HepG2 (cell line): ENCODE results near the gene RAD21L1. TPM values are rescaled to one million over a fixed set of nuclear protein-coding genes. Genes with fewer than 3 reads are reported as not detected.

Experiments
- ATAC-seq: fragments of 200-7000 bp; cut with Tn5 transposase; 3 replicates; pipeline ENCODE4 v1.9.1; 2020; ENCODE audit warnings: mild to moderate bottlenecking, moderate library complexity
- BruUV-seq: library from RNA; stranded (reverse); fragments of 400-500 nt; replicated peaks from 2 replicates; lab custom pipeline; 2021; lab: Mats Ljungman, UMichigan
- CTCF ChIA-PET: fragments of 300-600 bp; formaldehyde crosslinking; extraction: SDS; loops from one replicate; lab custom pipeline; 2021; ENCODE audit warnings: low total read pairs, inconsistent platforms, low intra/inter-chr PET ratio; lab: Yijun Ruan, JAX
- POLR2A ChIA-PET: fragments of 350-600 bp; sonication (Branson Sonifier 250); formaldehyde crosslinking; loops from one replicate; lab custom pipeline; 2020; ENCODE audit warnings: antibody characterized with exemption, inconsistent platforms; lab: Yijun Ruan, JAX
- DNase-seq: peaks from one replicate; pipeline ENCODE4 v3.0.0-alpha.2; 2015; ENCODE audit warnings: low spot score
- FAIRE-seq: peaks from 3 replicates; lab custom pipeline; 2011; peaks lifted over from hg19 to GRCh38; lab: Jason Lieb, UNC
- H2AFZ ChIP-seq: one replicate; pipeline ENCODE4 v1.6.1; 2011; ENCODE audit warnings: low read length, inconsistent platforms
- H3K27ac ChIP-seq: fragments of 300-600 bp; 3 replicates; pipeline ENCODE4 v1.8.0; 2011; ENCODE audit warnings: mixed run types, mild to moderate bottlenecking, mixed read lengths, low read length, inconsistent platforms; ENCODE audit not compliant: insufficient read depth; ENCODE audit errors: extremely low read length
- H3K27me3 ChIP-seq, 2 experiments: fragments of 200-600 bp in 1 of 2; 2 replicates in 1 of 2; 3 replicates in 1 of 2; pipeline versions ENCODE4 v1.6.0 to v1.8.0; 2011; ENCODE audit warnings: low read length in 2 of 2, mild to moderate bottlenecking in 2 of 2, moderate library complexity in 2 of 2, inconsistent platforms in 1 of 2; ENCODE audit not compliant: insufficient read depth in 2 of 2, control insufficient read depth in 1 of 2
- H3K36me3 ChIP-seq, 2 experiments: fragments of 200-600 bp in 1 of 2; replicated peaks in 1 of 2; 2 replicates in 1 of 2; 3 replicates in 1 of 2; pipeline versions ENCODE4 v1.5.1 to v1.8.0; 2011; ENCODE audit warnings: low read length in 2 of 2, inconsistent platforms in 1 of 2; ENCODE audit not compliant: insufficient read depth in 2 of 2, control insufficient read depth in 1 of 2
- H3K4me1 ChIP-seq: 2 replicates; pipeline ENCODE4 v1.5.1; 2012; ENCODE audit warnings: low read length, inconsistent platforms; ENCODE audit not compliant: insufficient read depth
- H3K4me2 ChIP-seq: 2 replicates; pipeline ENCODE4 v1.6.0; 2011; ENCODE audit warnings: low read depth, low read length, inconsistent platforms
- H3K4me3 ChIP-seq, 3 experiments: fragments of 200-600 bp in 1 of 3; sonication (generic), shearing (Covaris generic) in 1 of 3; replicated peaks in 1 of 3; 2 replicates each; pipeline ENCODE4 v1.5.1; 2011 to 2016; ENCODE audit warnings: low read length in 3 of 3, inconsistent platforms in 2 of 3, low read depth in 2 of 3, mild to moderate bottlenecking in 2 of 3, control low read depth in 1 of 3, mixed read lengths in 1 of 3; ENCODE audit not compliant: insufficient read depth in 1 of 3
- H3K79me2 ChIP-seq: one replicate; pipeline ENCODE4 v1.6.1; 2011; ENCODE audit warnings: low read length, inconsistent platforms; ENCODE audit not compliant: insufficient read depth
- H3K9ac ChIP-seq: 2 replicates; pipeline ENCODE4 v1.6.0; 2011; ENCODE audit warnings: mild to moderate bottlenecking, low read depth, low read length, inconsistent platforms; ENCODE audit not compliant: insufficient read depth
- H3K9me3 ChIP-seq: 2 replicates; pipeline ENCODE4 v1.5.1; 2012; ENCODE audit warnings: mild to moderate bottlenecking, low read length
- H4K20me1 ChIP-seq: 2 replicates; pipeline ENCODE4 v1.6.0; 2011; ENCODE audit warnings: inconsistent platforms, mild to moderate bottlenecking, low read length, moderate library complexity; ENCODE audit not compliant: insufficient read depth
- CHCHD3 ChIP-seq: sonication (generic); formaldehyde crosslinking; IDR thresholded peaks from 2 replicates; pipeline ENCODE4 v1.8.0; 2022; ENCODE audit warnings: mild to moderate bottlenecking, missing genetic modification reagents, moderate library complexity
- HMGA1 ChIP-seq: sonication (generic); formaldehyde crosslinking; conservative IDR thresholded peaks from 2 replicates; pipeline ENCODE4 v1.4.0; 2020; ENCODE audit warnings: missing genetic modification reagents
- KIAA2018 ChIP-seq: sonication (generic); formaldehyde crosslinking; IDR thresholded peaks from 2 replicates; pipeline ENCODE4 v1.5.0; 2020; ENCODE audit warnings: mild to moderate bottlenecking, missing genetic modification reagents, borderline replicate concordance
- MAFF ChIP-seq: IDR thresholded peaks from 2 replicates; pipeline ENCODE4 v1.6.1; 2011; ENCODE audit warnings: low read depth, low read length, improper control_type of control experiment
- MAFK ChIP-seq, 2 experiments: IDR thresholded peaks in 1 of 2; conservative IDR thresholded peaks in 1 of 2; 2 replicates each; pipeline ENCODE4 v1.6.1; 2011; ENCODE audit warnings: improper control_type of control experiment in 2 of 2, low read length in 2 of 2
- NKX3-1 ChIP-seq: sonication (generic); formaldehyde crosslinking; IDR thresholded peaks from 2 replicates; pipeline ENCODE4 v1.5.0; 2020; ENCODE audit warnings: missing genetic modification reagents
- RCOR2 ChIP-seq: IDR thresholded peaks from 2 replicates; pipeline ENCODE4 v1.6.1; 2016; ENCODE audit warnings: missing biosample characterization, missing genetic modification reagents
- ZC3H13 ChIP-seq: sonication (generic); formaldehyde crosslinking; IDR thresholded peaks from 2 replicates; pipeline ENCODE4 v1.8.1; 2023; ENCODE audit warnings: mild to moderate bottlenecking, missing genetic modification reagents, moderate library complexity
- ZFP1 ChIP-seq: IDR thresholded peaks from 2 replicates; pipeline ENCODE4 v1.6.1; 2016
- ZNF543 ChIP-seq: sonication (generic); formaldehyde crosslinking; IDR thresholded peaks from 2 replicates; pipeline ENCODE4 v1.4.0; 2020; ENCODE audit warnings: mild to moderate bottlenecking, missing genetic modification reagents
- ZNF549 ChIP-seq: sonication (generic); formaldehyde crosslinking; IDR thresholded peaks from 2 replicates; pipeline ENCODE4 v1.5.0; 2020; ENCODE audit warnings: missing genetic modification reagents
- ZNF724P ChIP-seq: sonication (generic); formaldehyde crosslinking; IDR thresholded peaks from 2 replicates; pipeline ENCODE4 v1.8.0; 2022; ENCODE audit warnings: missing genetic modification reagents, borderline replicate concordance
- WGBS: methylation state at CpG from one replicate; pipeline ENCODE4 v1.1.6; 2017; ENCODE audit warnings: low lambda C conversion rate; 5-methylcytosine and 5-hydroxymethylcytosine counted together
- in situ Hi-C: cut with HindIII; loops from 2 replicates; pipeline ENCODE4 v1.10.0; 2017; ENCODE audit warnings: low pct_unique_long_range_greater_than_20kb; ENCODE audit not compliant: extremely low pct_ligation_motif_present
- intact Hi-C: fragments of 100-400 bp; cut with micrococcal nuclease; formaldehyde crosslinking; loops from one replicate; pipeline ENCODE4 v1.10.0; 2022; ENCODE audit not compliant: unreplicated experiment
- polyA plus RNA-seq, 8 experiments: library from polyadenylated mRNA; depleted of rRNA in 3 of 8; stranded (reverse) in 7 of 8; unstranded in 1 of 8; fragments of >200 nt; fragmentation: Illumina TruSeq in 4 of 8; extraction: Trizol in 4 of 8; gene quantifications; 2 replicates each; pipeline versions ENCODE4 v1.2.1 to v1.2.3, GENCODE V29; 2011 to 2016; ENCODE audit warnings: low read depth in 4 of 8, missing spikeins in 1 of 8, mixed read lengths in 1 of 8; ENCODE audit not compliant: insufficient read depth in 1 of 8
- total RNA-seq, 5 experiments: library from RNA; depleted of rRNA; stranded (reverse); fragments of >200 nt; fragmentation: Illumina TruSeq; extraction: Trizol; gene quantifications; 2 replicates each; pipeline ENCODE4 v1.2.3, GENCODE V29; 2016; ENCODE audit warnings: low read depth in 1 of 5
- TF ChIP-seq, protein P1 (sequence below): sonication (generic); formaldehyde crosslinking; IDR thresholded peaks from 2 replicates; pipeline ENCODE4 v1.4.0; 2020; ENCODE audit warnings: missing genetic modification reagents, borderline replicate concordance
- TF ChIP-seq, protein P2 (sequence below): sonication (generic); formaldehyde crosslinking; IDR thresholded peaks from 2 replicates; pipeline ENCODE4 v1.5.1; 2020; ENCODE audit warnings: missing genetic modification reagents, mild to moderate bottlenecking, borderline replicate concordance

RAD21L1 gene
- total and polyA plus RNA-seq, 2 of the 13 experiments (the other 11 are each of a cell fraction or from before 2014, with no cell fraction given) = not detected

DNA sequence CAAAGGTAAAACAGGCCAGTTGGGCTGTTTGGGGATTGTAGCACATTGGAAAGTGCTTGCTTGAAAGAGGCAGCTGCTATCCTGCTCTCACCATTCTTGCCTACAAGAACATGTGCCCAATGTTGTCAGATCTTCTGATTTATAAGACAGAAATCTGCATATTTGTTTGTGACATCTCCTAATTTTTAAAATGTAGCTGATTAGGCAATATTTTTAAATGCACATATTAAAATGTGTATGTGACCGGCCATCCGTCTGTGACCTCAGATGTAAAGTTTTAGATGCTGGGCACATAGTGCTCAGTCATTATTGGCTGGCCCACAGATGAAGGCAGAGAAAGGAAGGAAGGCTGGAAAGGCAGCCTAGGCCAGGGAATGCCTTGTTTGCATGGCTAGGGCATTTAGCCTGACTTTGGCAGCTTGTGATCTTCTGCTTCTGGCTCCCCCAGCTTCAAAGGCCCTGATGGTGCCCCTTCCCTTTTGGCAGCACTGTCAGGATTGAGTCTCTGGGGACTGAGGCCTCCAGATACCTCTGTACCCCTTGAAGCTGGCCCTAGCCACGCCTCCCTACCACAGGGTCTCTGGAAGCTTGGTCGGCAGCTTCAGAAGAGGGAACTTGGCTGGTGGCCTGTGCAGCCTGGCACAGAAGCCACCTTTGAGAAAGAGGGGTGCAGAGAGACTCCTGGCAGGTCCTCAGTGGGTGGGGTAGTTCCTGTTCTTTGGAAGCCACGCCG is 46.7 kb downstream of the RAD21L1 start:
- Histone ChIP-seq H3K4me1 (no peaks in the 10 kb centered on the region), H3K36me3 (no peaks in the 10 kb centered on the region), H3K9me3 (no peaks in the 10 kb centered on the region), H3K27ac (no peak overlapping the region), H3K4me2 (no peak overlapping the region), H3K79me2 (no peaks in the 10 kb centered on the region), H2AFZ (no peak overlapping the region), H3K9ac (no peak overlapping the region), H3K4me3 (no peak overlapping the region), H4K20me1 (no peaks in the 10 kb centered on the region), H3K27me3 (peaks cover 9 to 24% of the 10 kb centered on the region in 2 experiments; a peak in 4 of 5 replicates)
- no peak for TF ChIP-seq CHCHD3 (CRISPR knock-in tag)
- TF ChIP-seq NKX3-1 (CRISPR knock-in tag) = no peak
- no peak for TF ChIP-seq RCOR2 (CRISPR knock-in tag)
- TF ChIP-seq, protein P1, sequence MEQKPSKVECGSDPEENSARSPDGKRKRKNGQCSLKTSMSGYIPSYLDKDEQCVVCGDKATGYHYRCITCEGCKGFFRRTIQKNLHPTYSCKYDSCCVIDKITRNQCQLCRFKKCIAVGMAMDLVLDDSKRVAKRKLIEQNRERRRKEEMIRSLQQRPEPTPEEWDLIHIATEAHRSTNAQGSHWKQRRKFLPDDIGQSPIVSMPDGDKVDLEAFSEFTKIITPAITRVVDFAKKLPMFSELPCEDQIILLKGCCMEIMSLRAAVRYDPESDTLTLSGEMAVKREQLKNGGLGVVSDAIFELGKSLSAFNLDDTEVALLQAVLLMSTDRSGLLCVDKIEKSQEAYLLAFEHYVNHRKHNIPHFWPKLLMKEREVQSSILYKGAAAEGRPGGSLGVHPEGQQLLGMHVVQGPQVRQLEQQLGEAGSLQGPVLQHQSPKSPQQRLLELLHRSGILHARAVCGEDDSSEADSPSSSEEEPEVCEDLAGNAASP = no peak
- TF ChIP-seq MAFF = peak; percentile 61; the same call in 1 of the 2 replicates
- no peak for TF ChIP-seq HMGA1 (CRISPR knock-in tag)
- peak; percentile 67 to 81 for TF ChIP-seq MAFK (conservative IDR thresholded peaks at IDR 0.05 in 1 of 2, IDR thresholded peaks at IDR 0.05 in 1 of 2; ENCODE audit: low read length in 2 of 2)
- no peak for TF ChIP-seq ZFP1 (CRISPR knock-in tag)
- TF ChIP-seq ZC3H13 (CRISPR knock-in tag) = no peak
- TF ChIP-seq, protein P2, sequence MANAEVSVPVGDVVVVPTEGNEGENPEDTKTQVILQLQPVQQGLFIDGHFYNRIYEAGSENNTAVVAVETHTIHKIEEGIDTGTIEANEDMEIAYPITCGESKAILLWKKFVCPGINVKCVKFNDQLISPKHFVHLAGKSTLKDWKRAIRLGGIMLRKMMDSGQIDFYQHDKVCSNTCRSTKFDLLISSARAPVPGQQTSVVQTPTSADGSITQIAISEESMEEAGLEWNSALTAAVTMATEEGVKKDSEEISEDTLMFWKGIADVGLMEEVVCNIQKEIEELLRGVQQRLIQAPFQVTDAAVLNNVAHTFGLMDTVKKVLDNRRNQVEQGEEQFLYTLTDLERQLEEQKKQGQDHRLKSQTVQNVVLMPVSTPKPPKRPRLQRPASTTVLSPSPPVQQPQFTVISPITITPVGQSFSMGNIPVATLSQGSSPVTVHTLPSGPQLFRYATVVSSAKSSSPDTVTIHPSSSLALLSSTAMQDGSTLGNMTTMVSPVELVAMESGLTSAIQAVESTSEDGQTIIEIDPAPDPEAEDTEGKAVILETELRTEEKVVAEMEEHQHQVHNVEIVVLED (CRISPR knock-in tag) = no peak
- TF ChIP-seq KIAA2018 (CRISPR knock-in tag) = no peak
- TF ChIP-seq ZNF724P (CRISPR knock-in tag) = no peak
- no peak for TF ChIP-seq ZNF549 (CRISPR knock-in tag)
- no peak for TF ChIP-seq ZNF543 (CRISPR knock-in tag)
- CTCF ChIA-PET = no interaction called here
- in situ Hi-C loops = no loop called here
- no peak for DNase-seq
- intact Hi-C loops = no loop called here
- FAIRE-seq = no peak
- BruUV-seq = no TSS peak
- no peak for ATAC-seq
- POLR2A ChIA-PET = no interaction called here
- WGBS = 32% methylated on average over 6 of the region's 6 CpGs
